SK-N-SH treated with all-trans-retinoic acid at 6 μM for 48 hours (cell line): ENCODE measurements around the gene MVB12B.
A peak's percentile ranks its signal among the peaks of the same experiment; 100 is the strongest.

Experiments used
- ATAC-seq: fragments of 200-7000 bp; cut with Tn5 transposase; 3 replicates; pipeline ENCODE4 v1.9.1; 2020; ENCODE audit warnings: mild to moderate bottlenecking, moderate library complexity
- ARNTL ChIP-seq: fragments of 450-650 bp; formaldehyde crosslinking; IDR thresholded peaks from 2 replicates; pipeline ENCODE4 v1.5.0; 2020; ENCODE audit warnings: low read depth, mild to moderate bottlenecking, moderate library complexity, borderline replicate concordance
- BACH2 ChIP-seq: fragments of 250-450 bp; sonication (Bioruptor Pico); IDR thresholded peaks from 2 replicates; pipeline ENCODE4 v1.9.0; 2021; ENCODE audit warnings: mild to moderate bottlenecking, borderline replicate concordance
- CSDC2 ChIP-seq: fragments of 250-450 bp; sonication (Bioruptor Pico); IDR thresholded peaks from 2 replicates; pipeline ENCODE4 v1.5.0; 2020; ENCODE audit warnings: mild to moderate bottlenecking, moderate library complexity
- ESRRG ChIP-seq: fragments of 250-450 bp; sonication (Bioruptor Pico); IDR thresholded peaks from 2 replicates; pipeline ENCODE4 v1.6.1; 2021; ENCODE audit warnings: mild to moderate bottlenecking
- GLIS3 ChIP-seq: fragments of 250-450 bp; sonication (Bioruptor Pico); IDR thresholded peaks from 2 replicates; pipeline ENCODE4 v1.5.0; 2020; ENCODE audit warnings: mild to moderate bottlenecking, moderate library complexity
- ISL1 ChIP-seq: fragments of 250-450 bp; sonication (Bioruptor Pico); IDR thresholded peaks from 2 replicates; pipeline ENCODE4 v2.1.2; 2022; ENCODE audit warnings: mild to moderate bottlenecking, moderate library complexity
- OSR1 ChIP-seq: fragments of 250-450 bp; sonication (Bioruptor Pico); IDR thresholded peaks from 2 replicates; pipeline ENCODE4 v1.8.0; 2022; ENCODE audit warnings: moderate library complexity, mild to moderate bottlenecking, inconsistent platforms
- PPARA ChIP-seq: fragments of 250-450 bp; sonication (Bioruptor Pico); IDR thresholded peaks from 2 replicates; pipeline ENCODE4 v1.5.0; 2020; ENCODE audit warnings: mild to moderate bottlenecking, borderline replicate concordance
- RARB ChIP-seq: fragments of 250-450 bp; sonication (Bioruptor Pico); IDR thresholded peaks from 2 replicates; pipeline ENCODE4 v1.8.0; 2021; ENCODE audit warnings: mild to moderate bottlenecking, moderate library complexity
- SNAI2 ChIP-seq: fragments of 250-450 bp; sonication (Bioruptor Pico); IDR thresholded peaks from 2 replicates; pipeline ENCODE4 v1.5.0; 2020; ENCODE audit warnings: mild to moderate bottlenecking, moderate library complexity
- TCF4 ChIP-seq: fragments of 250-450 bp; sonication (Bioruptor Pico); IDR thresholded peaks from 2 replicates; pipeline ENCODE4 v1.8.0; 2021; ENCODE audit warnings: mild to moderate bottlenecking, moderate library complexity, borderline replicate concordance
- TOX ChIP-seq: fragments of 250-450 bp; sonication (Bioruptor Pico); IDR thresholded peaks from 2 replicates; pipeline ENCODE4 v1.8.0; 2021; ENCODE audit warnings: mild to moderate bottlenecking, moderate library complexity, borderline replicate concordance
- ZC3H10 ChIP-seq: fragments of 250-450 bp; sonication (Bioruptor Pico); IDR thresholded peaks from 2 replicates; pipeline ENCODE4 v1.5.1; 2021; ENCODE audit warnings: mild to moderate bottlenecking, moderate library complexity
- ZFP3 ChIP-seq: fragments of 250-450 bp; sonication (Bioruptor Pico); IDR thresholded peaks from 2 replicates; pipeline ENCODE4 v1.5.0; 2020; ENCODE audit warnings: mild to moderate bottlenecking, moderate library complexity
- ZFP30 ChIP-seq: fragments of 450-650 bp; formaldehyde crosslinking; IDR thresholded peaks from 2 replicates; pipeline ENCODE4 v1.5.0; 2022; ENCODE audit warnings: mild to moderate bottlenecking, moderate library complexity
- ZNF565 ChIP-seq: fragments of 450-650 bp; formaldehyde crosslinking; conservative IDR thresholded peaks from 2 replicates; pipeline ENCODE4 v1.5.0; 2020; ENCODE audit warnings: low read depth, mild to moderate bottlenecking, moderate library complexity
- ZNF70 ChIP-seq: fragments of 450-650 bp; formaldehyde crosslinking; IDR thresholded peaks from 2 replicates; pipeline ENCODE4 v1.5.0; 2020; ENCODE audit warnings: mild to moderate bottlenecking, moderate library complexity
- ZNF8 ChIP-seq: fragments of 450-650 bp; formaldehyde crosslinking; IDR thresholded peaks from 2 replicates; pipeline ENCODE4 v1.5.0; 2020; ENCODE audit warnings: mild to moderate bottlenecking, moderate library complexity
- TF ChIP-seq, protein P1 (sequence below): fragments of 250-450 bp; sonication (Bioruptor Pico); IDR thresholded peaks from 2 replicates; pipeline ENCODE4 v1.5.1; 2020; ENCODE audit warnings: low read depth, mild to moderate bottlenecking, moderate library complexity
- TF ChIP-seq, protein P2 (sequence below): fragments of 250-450 bp; sonication (Bioruptor Pico); IDR thresholded peaks from 2 replicates; pipeline ENCODE4 v1.8.0; 2020; ENCODE audit warnings: mild to moderate bottlenecking, moderate library complexity, borderline replicate concordance
- TF ChIP-seq, protein P3 (sequence below): fragments of 250-450 bp; sonication (Bioruptor Pico); IDR thresholded peaks from 2 replicates; pipeline ENCODE4 v1.5.0; 2020; ENCODE audit warnings: mild to moderate bottlenecking, moderate library complexity
- TF ChIP-seq, protein P4 (sequence below): fragments of 250-450 bp; sonication (Bioruptor Pico); IDR thresholded peaks from 2 replicates; pipeline ENCODE4 v1.5.1; 2021; ENCODE audit warnings: mild to moderate bottlenecking, moderate library complexity

MVB12B gene

DNA sequence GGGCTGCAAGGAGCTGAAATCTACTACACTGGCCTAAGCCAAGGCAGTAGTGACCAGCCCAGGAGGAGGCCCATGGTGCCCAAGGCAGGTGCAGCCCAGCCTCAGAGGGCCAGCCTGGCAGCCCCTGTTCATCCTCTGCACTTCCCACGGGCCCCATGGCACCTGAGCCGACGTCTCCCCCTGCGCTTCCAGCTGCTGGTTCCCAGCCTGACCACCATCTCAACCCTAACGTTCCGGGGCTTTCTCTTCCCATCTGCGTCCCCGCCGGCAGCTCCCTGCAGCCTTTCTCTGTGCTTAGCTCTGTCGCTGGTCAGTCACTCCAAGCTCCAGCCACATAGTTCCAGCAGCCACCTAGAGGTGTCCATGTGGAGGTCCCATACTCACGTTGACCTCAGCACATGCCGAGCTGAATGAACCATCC, 181.6 kb downstream of the MVB12B start:
- ATAC-seq, result no peak

DNA sequence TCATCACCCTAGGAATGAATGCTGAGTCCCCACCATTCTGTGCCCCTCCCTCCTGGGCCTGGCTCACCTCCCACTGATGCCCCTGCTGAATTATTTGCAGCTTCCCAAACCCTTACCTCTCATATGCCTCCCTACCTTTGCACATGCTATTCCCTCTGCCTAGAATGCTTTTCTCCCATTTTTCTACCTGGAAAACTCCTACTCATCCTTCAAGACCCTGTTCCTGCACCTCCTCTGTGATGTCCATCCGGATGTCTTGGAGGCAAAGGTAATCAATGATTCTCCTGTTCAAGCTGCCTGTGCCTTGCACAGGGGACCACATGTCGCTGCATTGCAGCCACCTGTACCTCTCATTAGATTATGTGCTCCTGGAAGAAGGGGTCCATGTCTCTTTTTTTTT, 182.3 kb downstream of the MVB12B start:
- no peak for ATAC-seq
- TF ChIP-seq SNAI2 (CRISPR knock-in tag), result no peak
- peak; percentile 98 for TF ChIP-seq ZFP3 (CRISPR knock-in tag)

More for the DNA sequence above, 181.6 kb downstream of the MVB12B start:
- no peak for TF ChIP-seq ZFP3 (CRISPR knock-in tag)
- TF ChIP-seq TOX (CRISPR knock-in tag), result no peak
- no peak for TF ChIP-seq BACH2 (CRISPR knock-in tag)
- no peak for TF ChIP-seq RARB
- no peak for TF ChIP-seq TCF4 (CRISPR knock-in tag)
- no peak for TF ChIP-seq ISL1 (CRISPR knock-in tag)
- TF ChIP-seq, protein P1, sequence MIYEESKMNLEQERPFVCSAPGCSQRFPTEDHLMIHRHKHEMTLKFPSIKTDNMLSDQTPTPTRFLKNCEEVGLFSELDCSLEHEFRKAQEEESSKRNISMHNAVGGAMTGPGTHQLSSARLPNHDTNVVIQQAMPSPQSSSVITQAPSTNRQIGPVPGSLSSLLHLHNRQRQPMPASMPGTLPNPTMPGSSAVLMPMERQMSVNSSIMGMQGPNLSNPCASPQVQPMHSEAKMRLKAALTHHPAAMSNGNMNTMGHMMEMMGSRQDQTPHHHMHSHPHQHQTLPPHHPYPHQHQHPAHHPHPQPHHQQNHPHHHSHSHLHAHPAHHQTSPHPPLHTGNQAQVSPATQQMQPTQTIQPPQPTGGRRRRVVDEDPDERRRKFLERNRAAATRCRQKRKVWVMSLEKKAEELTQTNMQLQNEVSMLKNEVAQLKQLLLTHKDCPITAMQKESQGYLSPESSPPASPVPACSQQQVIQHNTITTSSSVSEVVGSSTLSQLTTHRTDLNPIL (CRISPR knock-in tag), result no peak
- no peak for TF ChIP-seq ZFP30 (CRISPR knock-in tag)
- TF ChIP-seq ARNTL (CRISPR knock-in tag), result no peak
- no peak for TF ChIP-seq ZNF8 (CRISPR knock-in tag)
- no peak for TF ChIP-seq OSR1 (CRISPR knock-in tag)
- no peak for TF ChIP-seq ZC3H10 (CRISPR knock-in tag)
- TF ChIP-seq, protein P2, sequence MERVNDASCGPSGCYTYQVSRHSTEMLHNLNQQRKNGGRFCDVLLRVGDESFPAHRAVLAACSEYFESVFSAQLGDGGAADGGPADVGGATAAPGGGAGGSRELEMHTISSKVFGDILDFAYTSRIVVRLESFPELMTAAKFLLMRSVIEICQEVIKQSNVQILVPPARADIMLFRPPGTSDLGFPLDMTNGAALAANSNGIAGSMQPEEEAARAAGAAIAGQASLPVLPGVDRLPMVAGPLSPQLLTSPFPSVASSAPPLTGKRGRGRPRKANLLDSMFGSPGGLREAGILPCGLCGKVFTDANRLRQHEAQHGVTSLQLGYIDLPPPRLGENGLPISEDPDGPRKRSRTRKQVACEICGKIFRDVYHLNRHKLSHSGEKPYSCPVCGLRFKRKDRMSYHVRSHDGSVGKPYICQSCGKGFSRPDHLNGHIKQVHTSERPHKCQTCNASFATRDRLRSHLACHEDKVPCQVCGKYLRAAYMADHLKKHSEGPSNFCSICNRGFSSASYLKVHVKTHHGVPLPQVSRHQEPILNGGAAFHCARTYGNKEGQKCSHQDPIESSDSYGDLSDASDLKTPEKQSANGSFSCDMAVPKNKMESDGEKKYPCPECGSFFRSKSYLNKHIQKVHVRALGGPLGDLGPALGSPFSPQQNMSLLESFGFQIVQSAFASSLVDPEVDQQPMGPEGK (CRISPR knock-in tag), result no peak
- no peak for TF ChIP-seq ESRRG (CRISPR knock-in tag)
- TF ChIP-seq PPARA (CRISPR knock-in tag), result no peak
- TF ChIP-seq GLIS3 (CRISPR knock-in tag), result no peak
- TF ChIP-seq, protein P3, sequence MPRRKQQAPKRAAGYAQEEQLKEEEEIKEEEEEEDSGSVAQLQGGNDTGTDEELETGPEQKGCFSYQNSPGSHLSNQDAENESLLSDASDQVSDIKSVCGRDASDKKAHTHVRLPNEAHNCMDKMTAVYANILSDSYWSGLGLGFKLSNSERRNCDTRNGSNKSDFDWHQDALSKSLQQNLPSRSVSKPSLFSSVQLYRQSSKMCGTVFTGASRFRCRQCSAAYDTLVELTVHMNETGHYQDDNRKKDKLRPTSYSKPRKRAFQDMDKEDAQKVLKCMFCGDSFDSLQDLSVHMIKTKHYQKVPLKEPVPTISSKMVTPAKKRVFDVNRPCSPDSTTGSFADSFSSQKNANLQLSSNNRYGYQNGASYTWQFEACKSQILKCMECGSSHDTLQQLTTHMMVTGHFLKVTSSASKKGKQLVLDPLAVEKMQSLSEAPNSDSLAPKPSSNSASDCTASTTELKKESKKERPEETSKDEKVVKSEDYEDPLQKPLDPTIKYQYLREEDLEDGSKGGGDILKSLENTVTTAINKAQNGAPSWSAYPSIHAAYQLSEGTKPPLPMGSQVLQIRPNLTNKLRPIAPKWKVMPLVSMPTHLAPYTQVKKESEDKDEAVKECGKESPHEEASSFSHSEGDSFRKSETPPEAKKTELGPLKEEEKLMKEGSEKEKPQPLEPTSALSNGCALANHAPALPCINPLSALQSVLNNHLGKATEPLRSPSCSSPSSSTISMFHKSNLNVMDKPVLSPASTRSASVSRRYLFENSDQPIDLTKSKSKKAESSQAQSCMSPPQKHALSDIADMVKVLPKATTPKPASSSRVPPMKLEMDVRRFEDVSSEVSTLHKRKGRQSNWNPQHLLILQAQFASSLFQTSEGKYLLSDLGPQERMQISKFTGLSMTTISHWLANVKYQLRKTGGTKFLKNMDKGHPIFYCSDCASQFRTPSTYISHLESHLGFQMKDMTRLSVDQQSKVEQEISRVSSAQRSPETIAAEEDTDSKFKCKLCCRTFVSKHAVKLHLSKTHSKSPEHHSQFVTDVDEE (CRISPR knock-in tag), result no peak
- TF ChIP-seq ZNF70 (CRISPR knock-in tag), result no peak
- TF ChIP-seq ZNF565 (CRISPR knock-in tag), result no peak
- TF ChIP-seq, all 23 proteins: peak for 0

DNA sequence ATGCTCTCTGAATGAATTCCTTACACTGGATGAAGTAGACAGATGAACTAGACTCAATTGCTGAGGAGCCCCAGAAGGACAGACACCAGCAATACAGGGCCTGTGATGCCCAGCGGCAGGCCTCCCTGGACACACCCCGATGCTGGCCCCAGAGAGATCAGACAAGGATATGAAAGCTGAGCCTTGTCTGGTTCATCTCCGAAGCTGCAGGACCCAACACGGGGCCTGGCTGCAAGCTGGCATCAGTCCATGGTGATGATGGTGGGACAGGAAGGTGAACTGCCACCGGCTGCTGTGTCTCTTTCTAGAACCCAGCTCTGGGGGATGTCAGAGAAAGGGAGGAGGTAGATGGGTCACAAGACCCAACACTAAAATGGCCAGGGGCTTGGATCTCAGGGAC, 183.1 kb downstream of the MVB12B start:
- no peak for ATAC-seq

More for the DNA sequence above, 183.1 kb downstream of the MVB12B start:
- TF ChIP-seq BACH2 (CRISPR knock-in tag) (no peak), GLIS3 (CRISPR knock-in tag) (no peak), ZFP3 (CRISPR knock-in tag) (no peak), TCF4 (CRISPR knock-in tag) (no peak), ZNF565 (CRISPR knock-in tag) (no peak), ZFP30 (CRISPR knock-in tag) (no peak), CSDC2 (CRISPR knock-in tag) (no peak), ZNF8 (CRISPR knock-in tag) (no peak), PPARA (CRISPR knock-in tag) (no peak)
- TF ChIP-seq, protein P4, sequence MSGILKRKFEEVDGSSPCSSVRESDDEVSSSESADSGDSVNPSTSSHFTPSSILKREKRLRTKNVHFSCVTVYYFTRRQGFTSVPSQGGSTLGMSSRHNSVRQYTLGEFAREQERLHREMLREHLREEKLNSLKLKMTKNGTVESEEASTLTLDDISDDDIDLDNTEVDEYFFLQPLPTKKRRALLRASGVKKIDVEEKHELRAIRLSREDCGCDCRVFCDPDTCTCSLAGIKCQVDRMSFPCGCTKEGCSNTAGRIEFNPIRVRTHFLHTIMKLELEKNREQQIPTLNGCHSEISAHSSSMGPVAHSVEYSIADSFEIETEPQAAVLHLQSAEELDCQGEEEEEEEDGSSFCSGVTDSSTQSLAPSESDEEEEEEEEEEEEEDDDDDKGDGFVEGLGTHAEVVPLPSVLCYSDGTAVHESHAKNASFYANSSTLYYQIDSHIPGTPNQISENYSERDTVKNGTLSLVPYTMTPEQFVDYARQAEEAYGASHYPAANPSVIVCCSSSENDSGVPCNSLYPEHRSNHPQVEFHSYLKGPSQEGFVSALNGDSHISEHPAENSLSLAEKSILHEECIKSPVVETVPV, result no peak
- TF ChIP-seq, protein P3 (CRISPR knock-in tag), result no peak
